GM10266 (cell line): ENCODE data around the gene TMOD2.

Experiments
- DNase-seq: peaks from one replicate; pipeline ENCODE4 v3.0.0; 2012; ENCODE audit errors: extremely low spot score
- TF ChIP-seq, protein P1 (sequence below): IDR thresholded peaks from 2 replicates; pipeline ENCODE4 v1.5.1; 2012; ENCODE audit warnings: mild to moderate bottlenecking, low read depth; ENCODE audit not compliant: control insufficient read depth, insufficient read depth; ENCODE audit errors: missing control alignments

Gene TMOD2

DNA sequence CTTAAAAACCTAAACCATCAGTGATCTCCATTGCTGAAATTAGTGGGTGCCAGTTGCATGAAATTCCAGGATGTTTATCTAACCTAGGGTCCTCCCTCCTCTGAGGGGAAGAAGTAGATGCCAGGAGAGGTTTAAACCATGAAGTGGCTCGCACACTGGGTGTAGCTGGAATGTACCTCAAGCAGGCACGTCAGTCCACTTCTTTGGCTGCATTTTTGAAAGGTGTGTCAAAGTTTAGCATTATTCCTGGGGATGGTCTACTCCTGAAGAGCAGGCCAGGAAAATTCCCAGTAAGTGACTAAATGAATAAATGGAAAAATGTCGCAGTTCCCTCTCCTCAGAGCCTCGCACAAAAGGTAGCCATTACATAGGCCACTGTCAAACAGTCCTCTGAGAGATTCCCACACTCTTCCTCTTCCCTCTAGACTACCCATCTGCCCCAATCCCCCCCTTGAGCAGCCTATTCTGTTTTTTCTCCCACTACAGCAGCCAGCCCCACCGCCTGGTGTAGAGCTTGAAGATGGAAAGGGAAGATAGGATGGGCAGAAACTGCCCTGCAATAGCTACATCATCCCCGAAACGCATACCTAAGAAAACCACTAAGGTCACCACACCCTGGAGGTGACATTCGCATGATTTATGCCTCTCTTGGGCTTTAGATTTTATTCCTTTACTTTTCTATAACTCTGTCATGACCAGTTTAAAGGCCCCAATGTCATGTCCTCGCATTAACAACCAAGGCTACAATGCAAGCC, 77.4 kb downstream of the TMOD2 start:
- no peak for DNase-seq
- TF ChIP-seq, protein P1, sequence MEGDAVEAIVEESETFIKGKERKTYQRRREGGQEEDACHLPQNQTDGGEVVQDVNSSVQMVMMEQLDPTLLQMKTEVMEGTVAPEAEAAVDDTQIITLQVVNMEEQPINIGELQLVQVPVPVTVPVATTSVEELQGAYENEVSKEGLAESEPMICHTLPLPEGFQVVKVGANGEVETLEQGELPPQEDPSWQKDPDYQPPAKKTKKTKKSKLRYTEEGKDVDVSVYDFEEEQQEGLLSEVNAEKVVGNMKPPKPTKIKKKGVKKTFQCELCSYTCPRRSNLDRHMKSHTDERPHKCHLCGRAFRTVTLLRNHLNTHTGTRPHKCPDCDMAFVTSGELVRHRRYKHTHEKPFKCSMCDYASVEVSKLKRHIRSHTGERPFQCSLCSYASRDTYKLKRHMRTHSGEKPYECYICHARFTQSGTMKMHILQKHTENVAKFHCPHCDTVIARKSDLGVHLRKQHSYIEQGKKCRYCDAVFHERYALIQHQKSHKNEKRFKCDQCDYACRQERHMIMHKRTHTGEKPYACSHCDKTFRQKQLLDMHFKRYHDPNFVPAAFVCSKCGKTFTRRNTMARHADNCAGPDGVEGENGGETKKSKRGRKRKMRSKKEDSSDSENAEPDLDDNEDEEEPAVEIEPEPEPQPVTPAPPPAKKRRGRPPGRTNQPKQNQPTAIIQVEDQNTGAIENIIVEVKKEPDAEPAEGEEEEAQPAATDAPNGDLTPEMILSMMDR: no peak

DNA sequence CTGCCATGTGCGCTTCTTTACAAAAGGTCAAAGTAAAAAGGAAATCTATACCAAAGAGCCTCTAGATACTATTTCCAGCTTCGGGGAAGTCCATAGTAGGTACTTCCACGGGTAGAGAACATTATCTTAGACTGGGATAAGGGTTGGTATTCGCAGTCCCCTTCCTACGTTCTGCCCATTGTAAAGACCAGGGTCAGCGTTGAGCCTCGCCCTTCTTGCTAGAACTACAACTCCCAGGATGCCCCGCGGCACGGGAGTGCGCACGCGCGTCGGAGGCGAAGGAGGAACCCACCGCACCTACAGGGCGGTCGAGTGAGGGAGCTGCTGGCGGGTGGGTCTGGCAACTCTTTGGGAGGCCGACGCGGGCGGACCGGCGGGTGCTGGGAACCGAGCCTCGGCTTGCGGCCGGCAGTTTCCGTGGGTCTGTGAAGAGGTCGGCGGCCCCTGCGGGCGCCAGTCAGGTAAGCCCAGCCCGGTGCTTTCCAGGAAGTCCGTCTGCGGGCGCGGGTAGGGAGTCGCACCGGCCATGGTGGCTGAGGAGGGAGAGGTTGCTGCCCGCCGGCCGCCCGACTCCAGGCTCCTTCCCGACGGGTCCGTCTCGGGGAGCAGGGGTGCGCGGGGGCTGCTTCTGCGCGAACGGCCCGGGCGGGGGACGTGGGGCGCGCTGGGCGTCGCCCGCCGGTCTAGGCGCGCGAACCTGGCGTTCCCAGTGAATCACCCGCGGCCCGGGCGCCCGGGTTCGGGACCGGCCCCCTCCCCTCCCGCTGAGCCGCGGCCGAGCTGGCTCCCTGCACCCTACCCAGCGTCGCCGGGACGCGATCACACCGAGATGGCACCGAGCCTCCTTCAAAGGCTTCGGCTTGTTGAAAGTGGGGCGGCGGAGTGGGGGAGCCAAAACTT, 78.2 kb downstream of the TMOD2 start, which contains the start of gene TMOD3:
Gene TMOD3 (plus strand): TSS at position 278 of the 900 bp plus-strand sequence. CDS start 33,232 bp downstream, outside the sequence.
- TF ChIP-seq, protein P1: no peak
- DNase-seq: peak; percentile 96

DNA sequence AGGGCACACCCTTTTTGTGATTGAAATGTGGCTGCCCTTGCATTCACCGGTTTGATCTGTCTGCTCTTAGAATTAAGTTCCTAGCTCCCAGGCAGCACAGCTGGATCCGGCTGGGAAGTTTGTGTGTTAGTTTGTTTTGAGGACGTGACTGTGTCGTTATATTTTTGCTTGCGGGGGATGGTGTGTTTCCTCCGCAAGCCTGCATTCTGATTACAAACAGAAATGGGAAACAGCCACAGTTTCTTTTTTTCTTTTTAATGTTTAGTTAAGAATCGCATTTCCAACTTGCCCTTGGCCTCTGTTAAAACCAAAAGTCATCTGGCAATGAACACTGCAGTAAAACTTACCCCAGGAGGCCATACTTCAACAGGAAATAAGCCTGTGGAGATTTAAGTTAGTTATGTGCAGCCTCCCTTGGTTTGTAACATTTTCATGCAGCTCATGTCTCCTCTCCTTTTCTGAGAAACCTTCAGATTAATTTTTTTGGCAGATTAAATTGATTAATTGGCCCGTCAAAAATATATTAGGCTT, 78.9 kb downstream of the TMOD2 start:
- peak; percentile 41 for DNase-seq
- TF ChIP-seq, protein P1: no peak

DNA sequence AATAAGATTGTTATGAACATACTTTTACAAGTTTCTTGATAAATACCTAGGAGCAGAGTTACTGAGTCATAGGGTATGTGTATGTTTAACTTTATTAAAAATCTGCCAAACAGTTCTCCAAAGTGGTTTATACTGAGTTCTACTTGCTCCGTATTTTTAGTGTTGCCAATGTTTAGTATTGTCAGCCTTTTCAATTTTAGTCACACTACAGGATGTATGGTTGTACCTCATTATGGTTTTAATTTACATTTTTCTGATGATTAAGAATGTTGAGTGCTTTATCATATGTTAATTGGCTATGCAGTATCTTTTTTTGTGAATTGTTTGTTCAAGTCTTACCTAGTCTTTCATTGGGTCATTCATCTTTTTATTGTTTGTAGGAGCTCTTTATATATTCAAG, 82.4 kb downstream of the TMOD2 start:
- no peak for DNase-seq
- TF ChIP-seq, protein P1: no peak

DNA sequence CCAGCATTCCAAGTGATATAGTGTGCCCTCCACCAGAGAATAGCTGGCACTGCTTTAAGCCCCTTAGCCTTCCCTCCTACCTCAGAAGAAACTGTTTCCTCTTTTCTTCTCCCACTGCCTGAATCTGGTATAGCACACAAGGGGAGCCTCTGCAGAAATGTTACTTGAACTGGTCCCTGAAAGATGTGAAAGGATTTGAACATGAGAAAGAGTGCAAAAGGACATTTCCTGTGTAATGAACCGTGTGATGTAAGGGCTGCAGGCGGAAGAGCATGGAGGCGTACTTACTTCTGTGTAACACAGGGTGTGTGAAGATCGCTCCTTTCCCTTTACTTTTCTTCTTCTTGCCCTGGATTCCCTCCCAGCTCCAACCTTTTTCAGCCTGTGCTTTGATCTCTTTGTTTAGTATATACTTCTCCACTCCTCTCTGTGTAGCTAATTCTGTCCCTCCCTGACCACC, 86.4 kb downstream of the TMOD2 start:
- no peak for DNase-seq
- TF ChIP-seq, protein P1: no peak

DNA sequence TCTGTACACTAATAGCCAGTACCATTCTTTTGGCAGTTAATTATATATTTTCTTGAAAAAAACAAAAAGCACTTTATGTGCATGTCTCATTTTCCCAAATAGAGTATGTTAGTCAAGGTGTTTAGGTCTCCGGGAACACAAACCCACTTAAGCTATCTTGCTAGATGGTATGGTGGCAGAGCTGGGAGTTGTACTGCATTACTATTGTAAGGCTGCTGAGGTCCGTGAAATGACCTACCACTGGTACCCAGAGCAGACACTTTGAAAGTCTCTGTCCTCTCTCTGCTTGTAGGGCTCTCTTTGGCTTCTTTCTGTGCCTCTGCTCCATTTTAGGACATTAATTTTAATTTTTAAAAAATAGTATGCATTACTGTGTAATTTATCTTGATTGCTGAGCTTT, 86.9 kb downstream of the TMOD2 start:
- TF ChIP-seq, protein P1: no peak
- DNase-seq: no peak
